Right lobe of liver (tissue), 6 donors: Measurements from ENCODE around the gene HIGD1A. TPM values are rescaled to one million over a fixed set of nuclear protein-coding genes. Genes with fewer than 3 reads are reported as not detected.

ENCODE experiments used
- ATAC-seq, 4 donors: fragments of 200-7000 bp; cut with Tn5 transposase; one replicate each; pipeline ENCODE4 v1.9.1; 2020; ENCODE audit warnings: mild to moderate bottlenecking in 4 of 4, moderate library complexity in 4 of 4
- DNase-seq, 3 donors: peaks; one replicate each; pipeline ENCODE4 v3.0.0-alpha.2; 2020
- H3K27ac ChIP-seq, 3 donors: fragments of 200-600 bp; one replicate each; pipeline ENCODE4 v1.8.0; 2022
- H3K27me3 ChIP-seq, 2 donors: fragments of 200-600 bp; one replicate each; pipeline ENCODE4 v1.8.0; 2022
- H3K36me3 ChIP-seq, 4 donors: fragments of 200-600 bp; sonication (generic) in 1 of 4; one replicate each; pipeline versions ENCODE4 v1.5.1 to v1.8.0; 2017 to 2022; ENCODE audit warnings: control low read depth in 1 of 4
- H3K4me1 ChIP-seq, 4 donors: fragments of 200-600 bp; sonication (generic) in 1 of 4; one replicate each; pipeline versions ENCODE4 v1.5.1 to v1.8.0; 2017 to 2022; ENCODE audit warnings: control low read depth in 1 of 4
- H3K4me3 ChIP-seq, 3 donors: fragments of 200-600 bp; one replicate each; pipeline ENCODE4 v1.8.0; 2022
- H3K9me3 ChIP-seq, 4 donors: fragments of 200-600 bp; sonication (generic) in 1 of 4; one replicate each; pipeline versions ENCODE4 v1.5.1 to v1.8.0; 2017 to 2022; ENCODE audit warnings: control low read depth in 1 of 4
- CTCF ChIP-seq, 4 donors: fragments of 200-600 bp in 3 of 4; fragments of 450-650 bp in 1 of 4; IDR thresholded peaks; one replicate each; pipeline versions ENCODE4 v1.5.1 to v1.8.0; 2016 to 2022; ENCODE audit warnings: antibody characterized with exemption in 4 of 4, mild to moderate bottlenecking in 2 of 4
- POLR2A ChIP-seq: fragments of 450-650 bp; IDR thresholded peaks from one replicate; pipeline ENCODE4 v1.6.1; 2017; ENCODE audit warnings: antibody characterized with exemption, mild to moderate bottlenecking
- WGBS: methylation state at CpG from one replicate; pipeline ENCODE4 v1.1.6; 2018; ENCODE audit warnings: low coverage, low lambda C conversion rate; ENCODE audit not compliant: insufficient coverage; ENCODE audit errors: missing lambda C conversion rate; 5-methylcytosine and 5-hydroxymethylcytosine counted together
- intact Hi-C, 2 donors: fragments of 100-400 bp; cut with DNase I; formaldehyde crosslinking; loops; one replicate each; pipeline versions ENCODE4 v1.11.2 to v1.14.1; 2022
- total RNA-seq, 6 experiments: library from RNA; depleted of rRNA in 2 of 6; stranded (reverse); fragments of >200 nt in 2 of 6; fragmentation: NEBNext Ultra II Directional in 3 of 6; extraction: Animal tissue kit (Norgen Biotek cat#: 25700) in 3 of 6; gene quantifications; one replicate each; pipeline versions ENCODE4 v1.1.0 to v1.2.4, GENCODE V29; 2016 to 2023
- donor health status: DM: no; HTN: yes; CAD: no.
- donor health status: DM: no; HTN: no; CAD: no.
- donor health status: DM: no; HTN: no; CAD: no.
- donor health status: DM: no; HTN: yes; CAD: no.
- donor health status: DM: no; HTN: yes; CAD: no.

Gene HIGD1A
- total RNA-seq, 6 experiments from 2014 or later: 104 to 348 (median 175) TPM

GRCh38 chr3:42749025-42749752, 55.1 kb downstream of the HIGD1A start:
- WGBS: 95% methylated on average over 3 of the region's 10 CpGs
- H3K9me3 ChIP-seq: no peaks in the 10 kb centered on the region
- peaks cover 0 to 19% (median 9%) of the 10 kb centered on the region in 4 donors for H3K4me1 ChIP-seq
- H3K4me3 ChIP-seq: no peak overlapping the region
- TF ChIP-seq POLR2A (no peak), CTCF (IDR thresholded peaks at IDR 0.05) (no peak)
- intact Hi-C loops: no loop called here
- DNase-seq (peak in 1 of 3 donors; percentile 45), ATAC-seq (no peak)
- H3K27me3 ChIP-seq: no peaks in the 10 kb centered on the region
- H3K27ac ChIP-seq: no peak overlapping the region
- H3K36me3 ChIP-seq: no peaks in the 10 kb centered on the region

- DNase-seq (peak in 1 of 3 donors; percentile 35), ATAC-seq (no peak)
- WGBS: 89% methylated on average over 3 of the region's 6 CpGs
- no peaks in the 10 kb centered on the region for H3K36me3 ChIP-seq
- TF ChIP-seq POLR2A (no peak), CTCF (IDR thresholded peaks at IDR 0.05) (no peak)
- no peak overlapping the region for H3K27ac ChIP-seq
- intact Hi-C loops: no loop called here
- H3K9me3 ChIP-seq: no peaks in the 10 kb centered on the region
- no peak overlapping the region for H3K4me3 ChIP-seq
- no peaks in the 10 kb centered on the region for H3K27me3 ChIP-seq
- H3K4me1 ChIP-seq: peaks cover 0 to 19% (median 9%) of the 10 kb centered on the region in 4 donors
These were observed 56.7 kb downstream of the HIGD1A start for GRCh38 chr3:42747581-42747980.

GRCh38 chr3:42746455-42747450, 57.5 kb downstream of the HIGD1A start:
- Histone ChIP-seq H3K36me3 (no peaks in the 10 kb centered on the region), H3K27me3 (no peaks in the 10 kb centered on the region), H3K27ac (peak overlapping the region in 2 of 3 donors; percentile 24 to 41), H3K4me3 (no peak overlapping the region), H3K9me3 (no peaks in the 10 kb centered on the region), H3K4me1 (peaks cover 0 to 19% (median 9%) of the 10 kb centered on the region in 4 donors)
- peak; percentile 36 to 67 (median 60) for ATAC-seq
- TF ChIP-seq POLR2A (no peak), CTCF (IDR thresholded peaks at IDR 0.05) (no peak)
- peak in 1 of 3 donors; percentile 54 for DNase-seq
- 19% methylated on average over 2 of the region's 11 CpGs for WGBS
- intact Hi-C loops: no loop called here

DNA sequence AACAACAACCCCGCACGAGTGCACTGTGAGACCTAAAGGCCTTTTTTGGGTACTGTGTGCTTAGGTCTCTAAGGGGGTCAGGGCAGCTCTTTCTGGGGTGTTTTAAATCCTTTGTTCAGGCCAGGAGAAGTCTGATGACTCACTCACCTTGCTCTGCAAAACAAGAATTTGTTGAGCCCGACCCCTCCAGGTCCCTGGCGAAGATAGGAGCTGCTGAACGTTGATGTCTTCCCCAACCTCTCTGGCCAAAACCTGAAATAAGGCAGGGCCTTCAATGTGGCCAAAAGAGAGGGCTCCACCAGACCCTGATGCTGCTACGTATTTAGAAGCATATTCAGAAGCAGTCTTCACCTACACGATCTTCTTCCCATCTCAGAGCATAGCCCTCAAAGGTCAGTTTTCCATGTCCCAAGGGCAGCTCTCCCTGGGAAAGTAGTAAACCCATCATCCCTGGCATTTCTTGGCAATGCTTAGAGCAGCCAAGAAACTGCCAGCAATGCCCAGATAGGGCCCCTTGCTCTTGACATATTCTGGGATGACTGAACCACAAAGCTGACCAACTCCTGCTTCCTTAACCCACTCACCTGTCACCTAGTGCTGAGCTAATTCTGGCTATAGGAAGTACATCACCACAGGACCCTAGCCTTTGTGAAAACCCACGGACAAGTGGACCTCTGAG, 58.4 kb downstream of the HIGD1A start:
- Histone ChIP-seq H3K4me1 (peaks cover 0 to 19% (median 9%) of the 10 kb centered on the region in 4 donors), H3K36me3 (no peaks in the 10 kb centered on the region), H3K9me3 (no peaks in the 10 kb centered on the region), H3K27me3 (no peaks in the 10 kb centered on the region), H3K4me3 (no peak overlapping the region), H3K27ac (peak overlapping the region in 2 of 3 donors; percentile 24 to 41)
- ATAC-seq: no peak
- no peak for TF ChIP-seq POLR2A
- no peak for TF ChIP-seq CTCF (IDR thresholded peaks at IDR 0.05)
- intact Hi-C loops: no loop called here
- WGBS: 96% methylated on average over 4 of the region's 8 CpGs
- no peak for DNase-seq
